Astrocyte (in vitro differentiated cells and primary cell): Measurements from ENCODE around the gene ZNF385D.

ENCODE experiments used
- EZH2 ChIP-seq: IDR thresholded peaks from 2 replicates; pipeline ENCODE4 v1.6.1; 2012; ENCODE audit warnings: mild to moderate bottlenecking, low read length, inconsistent platforms; ENCODE audit not compliant: insufficient read depth
- TF ChIP-seq, protein P1 (sequence below): IDR thresholded peaks from 2 replicates; pipeline ENCODE4 v1.5.1; 2011; ENCODE audit warnings: low read depth, mild to moderate bottlenecking, inconsistent platforms, low read length, moderate library complexity; ENCODE audit not compliant: insufficient read depth

- TF ChIP-seq, protein P1, sequence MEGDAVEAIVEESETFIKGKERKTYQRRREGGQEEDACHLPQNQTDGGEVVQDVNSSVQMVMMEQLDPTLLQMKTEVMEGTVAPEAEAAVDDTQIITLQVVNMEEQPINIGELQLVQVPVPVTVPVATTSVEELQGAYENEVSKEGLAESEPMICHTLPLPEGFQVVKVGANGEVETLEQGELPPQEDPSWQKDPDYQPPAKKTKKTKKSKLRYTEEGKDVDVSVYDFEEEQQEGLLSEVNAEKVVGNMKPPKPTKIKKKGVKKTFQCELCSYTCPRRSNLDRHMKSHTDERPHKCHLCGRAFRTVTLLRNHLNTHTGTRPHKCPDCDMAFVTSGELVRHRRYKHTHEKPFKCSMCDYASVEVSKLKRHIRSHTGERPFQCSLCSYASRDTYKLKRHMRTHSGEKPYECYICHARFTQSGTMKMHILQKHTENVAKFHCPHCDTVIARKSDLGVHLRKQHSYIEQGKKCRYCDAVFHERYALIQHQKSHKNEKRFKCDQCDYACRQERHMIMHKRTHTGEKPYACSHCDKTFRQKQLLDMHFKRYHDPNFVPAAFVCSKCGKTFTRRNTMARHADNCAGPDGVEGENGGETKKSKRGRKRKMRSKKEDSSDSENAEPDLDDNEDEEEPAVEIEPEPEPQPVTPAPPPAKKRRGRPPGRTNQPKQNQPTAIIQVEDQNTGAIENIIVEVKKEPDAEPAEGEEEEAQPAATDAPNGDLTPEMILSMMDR, result no peak
- TF ChIP-seq EZH2, result no peak
These were observed 378.7 kb downstream of the ZNF385D start for GRCh38 chr3:21372316-21372715.
